ENCODE measurements around the gene SPAG17.

GRCh38 chr1:117959364-117959763, 225.7 kb downstream of the SPAG17 start:
- no peak for TF ChIP-seq CTCF (IDR thresholded peaks at IDR 0.05)
- no peak for TF ChIP-seq POLR2A (IDR thresholded peaks at IDR 0.05)
- no peak for TF ChIP-seq POLR2AphosphoS5 (IDR thresholded peaks at IDR 0.05)
- no peak for TF ChIP-seq EP300 (IDR thresholded peaks at IDR 0.05)

All from suprapubic skin (tissue), 4 donors.